SH-SY5Y (cell line): ENCODE measurements around the gene DCHS2.

Experiments
- GATA2 ChIP-seq: IDR thresholded peaks from 2 replicates; pipeline ENCODE4 v1.6.1; 2011; ENCODE audit warnings: mild to moderate bottlenecking, low read depth, low read length
- GATA3 ChIP-seq: IDR thresholded peaks from 2 replicates; pipeline ENCODE4 v1.6.1; 2011; ENCODE audit warnings: low read depth, mild to moderate bottlenecking, low read length, moderate library complexity

- TF ChIP-seq GATA3: no peak
- no peak for TF ChIP-seq GATA2
Observed at GRCh38 chr4:154526151-154526550, 34.6 kb upstream of the DCHS2 start.
